PC-3 (cell line): ENCODE measurements around the gene NR1D1. TPM values are rescaled to one million over a fixed set of nuclear protein-coding genes. Genes with fewer than 3 reads are reported as not detected.

Source experiments
- ATAC-seq: fragments of 200-7000 bp; cut with Tn5 transposase; 2 replicates; pipeline ENCODE4 v1.9.1; 2020; ENCODE audit warnings: mild to moderate bottlenecking, moderate library complexity
- BruUV-seq: library from RNA; stranded (reverse); fragments of 400-500 nt; replicated peaks from 2 replicates; lab custom pipeline; 2021; lab: Mats Ljungman, UMichigan
- CTCF ChIA-PET: fragments of 300-600 bp; sonication (Branson Sonifier 250); formaldehyde crosslinking; loops from one replicate; lab custom pipeline; 2022; ENCODE audit warnings: antibody characterized with exemption; lab: Charles Lee
- POLR2A ChIA-PET: fragments of 300-600 bp; sonication (Branson Sonifier 250); formaldehyde crosslinking; loops from one replicate; lab custom pipeline; 2022; ENCODE audit warnings: antibody characterized with exemption; ENCODE audit not compliant: unreplicated experiment; lab: Charles Lee
- DNase-seq: peaks from one replicate; pipeline ENCODE4 v3.0.0-alpha.2; 2015
- H2AFZ ChIP-seq: fragments of 300-600 bp; sonication (generic); 2 replicates; pipeline ENCODE4 v1.6.0; 2016; ENCODE audit warnings: antibody characterized with exemption, low read length
- H3F3A ChIP-seq: fragments of 300-600 bp; sonication (generic); one replicate; pipeline ENCODE4 v1.6.0; 2017; ENCODE audit warnings: antibody characterized with exemption, low read length, control low read depth, mild to moderate bottlenecking; ENCODE audit not compliant: unreplicated experiment
- H3K27ac ChIP-seq: fragments of 300-600 bp; sonication (generic); 2 replicates; pipeline ENCODE4 v1.5.1; 2016; ENCODE audit warnings: mild to moderate bottlenecking, low read length
- H3K27me3 ChIP-seq: fragments of 300-600 bp; sonication (generic); 2 replicates; pipeline ENCODE4 v1.6.1; 2016; ENCODE audit warnings: low read length, mixed read lengths
- H3K36me3 ChIP-seq: fragments of 300-600 bp; sonication (generic); 2 replicates; pipeline ENCODE4 v1.6.1; 2016; ENCODE audit warnings: low read depth, mixed run types, low read length, mixed read lengths
- H3K4me1 ChIP-seq: fragments of 300-600 bp; sonication (generic); 2 replicates; pipeline ENCODE4 v1.5.1; 2016; ENCODE audit warnings: low read length; ENCODE audit not compliant: insufficient read depth
- H3K4me2 ChIP-seq: fragments of 300-600 bp; sonication (generic); 2 replicates; pipeline ENCODE4 v1.6.0; 2016; ENCODE audit warnings: low read length
- H3K4me3 ChIP-seq: fragments of 300-600 bp; sonication (generic); 2 replicates; pipeline ENCODE4 v1.5.1; 2016; ENCODE audit warnings: mild to moderate bottlenecking, low read length, mixed read lengths
- H3K79me2 ChIP-seq: fragments of 300-600 bp; sonication (generic); 2 replicates; pipeline ENCODE4 v1.6.1; 2017; ENCODE audit warnings: low read length, mixed read lengths
- H3K9ac ChIP-seq: fragments of 300-600 bp; sonication (generic); 2 replicates; pipeline ENCODE4 v1.6.0; 2016; ENCODE audit warnings: mild to moderate bottlenecking, low read length
- H3K9me2 ChIP-seq: fragments of 300-600 bp; sonication (generic); replicated peaks from 2 replicates; pipeline ENCODE4 v1.6.1; 2016; ENCODE audit warnings: mixed run types, low read length, mixed read lengths
- H3K9me3 ChIP-seq: fragments of 300-600 bp; sonication (generic); 2 replicates; pipeline ENCODE4 v1.6.1; 2016; ENCODE audit warnings: low read length, mixed read lengths
- H4K20me1 ChIP-seq: fragments of 300-600 bp; sonication (generic); 2 replicates; pipeline ENCODE4 v1.6.1; 2016; ENCODE audit warnings: low read length, mixed read lengths
- EZH2 ChIP-seq: fragments of 300-600 bp; sonication (generic); IDR thresholded peaks from one replicate; pipeline ENCODE4 v1.6.1; 2017; ENCODE audit warnings: antibody characterized with exemption, mild to moderate bottlenecking, low read length; ENCODE audit not compliant: unreplicated experiment
- EZH2phosphoT487 ChIP-seq: fragments of 300-600 bp; sonication (generic); IDR thresholded peaks from 2 replicates; pipeline ENCODE4 v1.6.1; 2018; ENCODE audit warnings: mild to moderate bottlenecking, antibody characterized with exemption, low read length, borderline replicate concordance
- intact Hi-C: fragments of 100-400 bp; cut with micrococcal nuclease; formaldehyde crosslinking; loops from 2 replicates; pipeline ENCODE4 v1.9.0; 2023
- total RNA-seq: library from RNA; depleted of rRNA; stranded (reverse); fragments of >200 nt; gene quantifications from 2 replicates; pipeline ENCODE4 v1.2.3, GENCODE V29; 2014
- TF ChIP-seq, protein P1 (sequence below): fragments of 300-600 bp; sonication (generic); conservative IDR thresholded peaks from 2 replicates; pipeline ENCODE4 v1.5.1; 2017; ENCODE audit warnings: antibody characterized with exemption, low read depth, mild to moderate bottlenecking, low read length

NR1D1 gene
- total RNA-seq, 1 experiment from 2014 or later: 7.1 TPM

DNA sequence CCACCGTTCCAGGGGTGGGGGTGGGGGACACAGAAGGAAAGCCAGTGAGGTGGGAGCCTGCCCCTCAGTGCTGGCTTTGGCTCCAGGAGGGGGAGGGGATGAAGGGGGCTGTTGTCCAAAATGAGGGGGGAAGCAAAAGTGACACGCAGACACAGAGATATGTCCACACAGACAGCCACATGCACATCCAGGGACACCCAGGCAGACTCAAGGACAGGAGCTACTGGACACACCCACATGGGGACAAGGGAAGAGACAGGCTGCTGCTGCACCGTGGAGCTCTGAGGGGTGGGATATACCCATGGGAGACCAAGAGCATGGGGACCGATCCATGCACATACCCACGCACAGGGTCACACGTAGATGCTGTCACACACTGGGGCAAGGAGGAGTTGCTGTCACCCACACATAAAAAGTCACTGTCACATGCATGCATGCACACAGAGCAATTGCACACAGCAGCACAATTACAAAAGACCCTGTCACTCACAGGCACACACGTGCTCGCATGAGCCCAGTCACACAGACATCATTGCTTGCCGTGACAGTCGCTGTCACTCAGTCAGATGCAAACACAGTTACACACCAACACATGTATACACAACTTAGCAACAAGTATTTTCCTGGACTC lies 36.4 kb downstream of the NR1D1 start:
- Histone ChIP-seq H3F3A (no peaks in the 10 kb centered on the region), H3K9me3 (no peaks in the 10 kb centered on the region), H4K20me1 (no peaks in the 10 kb centered on the region), H3K27me3 (no peaks in the 10 kb centered on the region), H3K4me1 (peaks cover 16% of the 10 kb centered on the region), H2AFZ (peak overlapping the region; percentile 93; the same call in 1 of the 2 replicates), H3K9me2 (no peaks in the 10 kb centered on the region), H3K36me3 (no peaks in the 10 kb centered on the region), H3K79me2 (no peaks in the 10 kb centered on the region), H3K9ac (peak overlapping the region; percentile 69), H3K27ac (no peak overlapping the region), H3K4me3 (peak overlapping the region; percentile 94), H3K4me2 (peak overlapping the region; percentile 89)
- POLR2A ChIA-PET: no interaction called here
- TF ChIP-seq EZH2phosphoT487 (no peak), EZH2 (no peak)
- TF ChIP-seq, protein P1, sequence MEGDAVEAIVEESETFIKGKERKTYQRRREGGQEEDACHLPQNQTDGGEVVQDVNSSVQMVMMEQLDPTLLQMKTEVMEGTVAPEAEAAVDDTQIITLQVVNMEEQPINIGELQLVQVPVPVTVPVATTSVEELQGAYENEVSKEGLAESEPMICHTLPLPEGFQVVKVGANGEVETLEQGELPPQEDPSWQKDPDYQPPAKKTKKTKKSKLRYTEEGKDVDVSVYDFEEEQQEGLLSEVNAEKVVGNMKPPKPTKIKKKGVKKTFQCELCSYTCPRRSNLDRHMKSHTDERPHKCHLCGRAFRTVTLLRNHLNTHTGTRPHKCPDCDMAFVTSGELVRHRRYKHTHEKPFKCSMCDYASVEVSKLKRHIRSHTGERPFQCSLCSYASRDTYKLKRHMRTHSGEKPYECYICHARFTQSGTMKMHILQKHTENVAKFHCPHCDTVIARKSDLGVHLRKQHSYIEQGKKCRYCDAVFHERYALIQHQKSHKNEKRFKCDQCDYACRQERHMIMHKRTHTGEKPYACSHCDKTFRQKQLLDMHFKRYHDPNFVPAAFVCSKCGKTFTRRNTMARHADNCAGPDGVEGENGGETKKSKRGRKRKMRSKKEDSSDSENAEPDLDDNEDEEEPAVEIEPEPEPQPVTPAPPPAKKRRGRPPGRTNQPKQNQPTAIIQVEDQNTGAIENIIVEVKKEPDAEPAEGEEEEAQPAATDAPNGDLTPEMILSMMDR: no peak
- no peak for DNase-seq
- ATAC-seq: no peak
- intact Hi-C loops: loop anchor here (2.0 kb wide), 1 partner anchor 47 kb away; no protein-coding TSS in a partner anchor
- CTCF ChIA-PET: interaction anchor here (1.0 to 1.2 kb wide), 2 partner anchors 11 to 51 kb away, joined by 3 read pairs; no protein-coding TSS in a partner anchor
- TSS peak; percentile 36 for BruUV-seq

DNA sequence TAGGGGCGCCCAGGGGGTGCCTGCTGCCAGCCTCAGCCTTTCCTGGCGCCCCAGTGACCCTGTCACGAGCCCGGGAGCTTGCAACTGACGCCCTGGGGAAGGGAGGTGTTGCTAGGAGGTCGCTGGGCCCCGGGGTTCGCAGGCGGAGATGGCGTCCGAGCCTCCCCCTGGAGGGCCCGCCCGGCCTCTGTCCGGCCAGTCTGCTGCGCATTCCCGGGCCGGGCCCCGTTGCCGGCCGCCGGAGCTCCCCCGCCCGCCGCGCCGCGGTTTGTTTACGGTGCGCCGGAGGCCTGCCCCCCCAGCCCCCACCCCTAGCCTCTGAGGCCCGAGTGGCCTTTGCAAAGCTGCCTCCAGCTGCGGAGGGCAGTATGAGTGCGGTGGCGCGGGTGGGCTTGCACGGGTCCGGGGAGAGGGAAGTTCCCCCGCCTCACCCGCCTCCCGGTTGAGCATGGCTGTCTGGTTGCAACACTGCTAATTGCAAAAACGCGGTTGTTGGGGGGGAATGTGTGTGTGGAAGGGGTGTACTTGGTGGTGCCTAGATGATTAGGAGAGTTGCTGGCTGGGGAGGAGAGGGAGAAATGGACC lies 37.1 kb downstream of the NR1D1 start:
- H3K79me2 ChIP-seq: no peaks in the 10 kb centered on the region
- H3K4me2 ChIP-seq: peak overlapping the region; percentile 89
- H3K36me3 ChIP-seq: no peaks in the 10 kb centered on the region
- H3K9me3 ChIP-seq: no peaks in the 10 kb centered on the region
- peak overlapping the region; percentile 93 for H2AFZ ChIP-seq
- no peak for DNase-seq
- peak overlapping the region; percentile 94 for H3K4me3 ChIP-seq
- no peaks in the 10 kb centered on the region for H4K20me1 ChIP-seq
- H3K9ac ChIP-seq: peak overlapping the region; percentile 69
- H3K27ac ChIP-seq: no peak overlapping the region
- no TSS peak for BruUV-seq
- intact Hi-C loops: loop anchor here (2.0 kb wide), 1 partner anchor 48 kb away; no protein-coding TSS in a partner anchor
- TF ChIP-seq, protein P1: no peak
- no peak for TF ChIP-seq EZH2phosphoT487
- no peak for TF ChIP-seq EZH2
- no peaks in the 10 kb centered on the region for H3K27me3 ChIP-seq
- peak; percentile 72 for ATAC-seq
- H3K9me2 ChIP-seq: no peaks in the 10 kb centered on the region
- ChIA-PET CTCF (interaction anchor here (1.0 to 1.2 kb wide), 2 partner anchors 12 to 50 kb away, joined by 3 read pairs; no protein-coding TSS in a partner anchor), POLR2A (no interaction called here)
- peaks cover 9% of the 10 kb centered on the region for H3K4me1 ChIP-seq
- H3F3A ChIP-seq: no peaks in the 10 kb centered on the region
